ENCODE results near the gene RAB11FIP3. TPM values are rescaled to one million over a fixed set of nuclear protein-coding genes. Genes with fewer than 3 reads are reported as not detected.

The RAB11FIP3 gene
- total RNA-seq, 2 experiments from 2014 or later, result 29.0 to 51.2 TPM

DNA sequence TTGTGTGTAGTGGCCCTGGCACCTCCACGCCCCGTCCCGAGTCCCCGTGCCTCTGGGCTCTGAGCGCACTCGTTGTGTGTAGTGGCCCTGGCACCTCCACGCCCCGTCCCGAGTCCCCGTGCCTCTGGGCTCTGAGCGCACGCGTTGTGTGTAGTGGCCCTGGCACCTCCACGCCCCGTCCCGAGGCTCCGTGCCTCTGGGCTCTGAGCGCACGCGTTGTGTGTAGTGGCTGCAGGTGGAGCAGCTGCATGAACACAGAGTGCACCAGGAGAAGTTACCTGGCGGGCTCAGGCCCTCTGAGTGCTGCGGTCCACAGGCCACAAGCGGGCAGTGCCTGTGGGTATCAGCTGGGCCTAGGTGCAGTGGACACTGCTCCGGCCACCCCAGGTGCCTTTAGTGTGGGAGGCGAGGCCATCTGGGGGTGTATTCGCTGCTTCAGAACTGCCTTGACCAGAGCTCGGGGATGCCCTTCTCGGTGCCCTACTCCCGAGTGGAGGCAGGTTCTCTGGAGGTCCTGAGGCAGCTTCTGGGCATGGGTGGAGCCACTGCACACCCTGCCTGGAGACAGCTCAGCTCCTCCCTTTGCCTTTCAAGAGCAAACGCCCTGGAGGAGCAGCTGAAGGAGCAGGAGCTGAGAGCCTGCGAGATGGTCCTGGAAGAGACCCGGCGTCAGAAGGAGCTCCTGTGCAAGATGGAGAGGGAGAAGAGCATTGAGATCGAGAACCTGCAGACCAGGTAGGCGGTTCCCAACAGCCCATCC is 84.8 kb downstream of the RAB11FIP3 start:
- TF ChIP-seq EZH2phosphoT487 (IDR thresholded peaks at IDR 0.05; ENCODE audit: borderline replicate concordance, low read depth, low read length), result no peak
- TF ChIP-seq CTCF (conservative IDR thresholded peaks at IDR 0.05; ENCODE audit: low read length), result no peak
- no peaks in the 10 kb centered on the region for H3K36me3 ChIP-seq (ENCODE audit: insufficient read depth, low read length)
- BruUV-seq (replicated peaks), result no TSS peak
- H3K4me1 ChIP-seq (ENCODE audit: insufficient read depth, low read length, poor library complexity, severe bottlenecking), result no peaks in the 10 kb centered on the region
- no peaks in the 10 kb centered on the region for H3K9me3 ChIP-seq (ENCODE audit: low read length)
- H3K27ac ChIP-seq (ENCODE audit: low read depth, low read length, poor library complexity, severe bottlenecking), result no peak overlapping the region
- CTCF ChIA-PET (ENCODE audit: unreplicated experiment), result interaction anchor here (0.7 kb wide), 1 partner anchor 28 kb away, joined by 3 read pairs; no protein-coding TSS in a partner anchor
- H3K79me2 ChIP-seq (ENCODE audit: insufficient read depth, low read depth, low read length), result no peaks in the 10 kb centered on the region
- no peaks in the 10 kb centered on the region for H3K9me2 ChIP-seq (ENCODE audit: insufficient read depth, low read length)
- POLR2A ChIA-PET, result no interaction called here
- intact Hi-C loops (cut with micrococcal nuclease; ENCODE audit: unreplicated experiment), result no loop called here
- H2AFZ ChIP-seq (ENCODE audit: low read length), result no peak overlapping the region
- no peak overlapping the region for H3K4me3 ChIP-seq (ENCODE audit: low read depth, low read length, poor library complexity, severe bottlenecking)
- no peak overlapping the region for H3K4me2 ChIP-seq (ENCODE audit: low read length)
- DNase-seq (ENCODE audit: low spot score), result no peak
- H4K20me1 ChIP-seq (ENCODE audit: insufficient read depth, low read length), result no peaks in the 10 kb centered on the region

DNA sequence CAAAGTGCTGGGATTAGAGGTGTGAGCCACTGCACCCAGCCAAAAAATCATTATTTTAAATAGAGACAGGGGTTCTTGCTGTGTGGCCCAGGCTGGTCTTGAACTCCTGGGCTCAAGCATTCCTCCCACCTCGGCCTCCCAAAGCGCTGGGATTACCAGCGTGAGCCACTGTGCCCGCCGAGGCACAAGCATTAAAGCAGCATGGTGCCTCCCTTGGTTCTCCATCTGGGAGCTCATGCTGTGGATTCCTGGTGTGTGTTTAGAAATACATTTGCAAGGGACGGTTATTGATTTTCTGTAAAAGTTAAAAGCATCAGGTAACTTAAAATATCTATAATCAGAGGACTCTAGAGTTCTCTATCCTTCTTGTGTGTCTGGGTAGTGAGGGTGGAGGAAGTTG is 87.4 kb downstream of the RAB11FIP3 start:
- CTCF ChIA-PET (ENCODE audit: unreplicated experiment), result no interaction called here
- no peak for DNase-seq (ENCODE audit: low spot score)
- Histone ChIP-seq H3K36me3 (ENCODE audit: insufficient read depth, low read length) (no peaks in the 10 kb centered on the region), H4K20me1 (ENCODE audit: insufficient read depth, low read length) (no peaks in the 10 kb centered on the region), H3K4me1 (ENCODE audit: insufficient read depth, low read length, poor library complexity, severe bottlenecking) (no peaks in the 10 kb centered on the region), H3K4me3 (ENCODE audit: low read depth, low read length, poor library complexity, severe bottlenecking) (no peak overlapping the region), H3K27ac (ENCODE audit: low read depth, low read length, poor library complexity, severe bottlenecking) (no peak overlapping the region), H3K9me2 (ENCODE audit: insufficient read depth, low read length) (no peaks in the 10 kb centered on the region), H3K4me2 (ENCODE audit: low read length) (no peak overlapping the region), H3K79me2 (ENCODE audit: insufficient read depth, low read depth, low read length) (no peaks in the 10 kb centered on the region), H3K9me3 (ENCODE audit: low read length) (no peaks in the 10 kb centered on the region), H2AFZ (ENCODE audit: low read length) (no peak overlapping the region)
- intact Hi-C loops (cut with micrococcal nuclease; ENCODE audit: unreplicated experiment), result no loop called here
- BruUV-seq (replicated peaks), result no TSS peak
- POLR2A ChIA-PET, result no interaction called here
- no peak for TF ChIP-seq EZH2phosphoT487 (IDR thresholded peaks at IDR 0.05; ENCODE audit: borderline replicate concordance, low read depth, low read length)
- no peak for TF ChIP-seq CTCF (conservative IDR thresholded peaks at IDR 0.05; ENCODE audit: low read length)

DNA sequence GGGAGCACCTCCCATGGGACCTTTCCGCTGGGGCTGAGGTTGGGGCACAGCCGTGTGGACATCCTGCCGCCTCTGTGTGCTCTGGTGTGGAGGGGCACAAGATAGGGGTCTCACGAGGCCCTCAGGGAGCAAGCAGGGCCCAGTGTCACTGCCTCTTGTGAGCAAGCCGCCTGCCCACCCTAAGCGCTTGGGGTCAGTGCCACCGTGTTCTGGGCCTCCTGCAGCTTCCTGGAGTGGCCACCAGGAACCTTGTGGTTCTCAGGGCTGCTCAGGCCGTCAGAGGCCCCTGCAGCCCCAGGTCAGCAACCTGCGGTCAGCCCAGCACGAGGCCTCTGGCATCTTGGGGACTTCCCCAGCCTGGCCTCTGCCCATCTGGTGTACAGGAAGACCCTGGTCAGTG is 88.5 kb downstream of the RAB11FIP3 start:
- Histone ChIP-seq H3K27ac (ENCODE audit: low read depth, low read length, poor library complexity, severe bottlenecking) (no peak overlapping the region), H3K79me2 (ENCODE audit: insufficient read depth, low read depth, low read length) (no peaks in the 10 kb centered on the region), H3K36me3 (ENCODE audit: insufficient read depth, low read length) (no peaks in the 10 kb centered on the region), H3K4me2 (ENCODE audit: low read length) (no peak overlapping the region), H3K9me3 (ENCODE audit: low read length) (no peaks in the 10 kb centered on the region), H2AFZ (ENCODE audit: low read length) (no peak overlapping the region), H3K4me1 (ENCODE audit: insufficient read depth, low read length, poor library complexity, severe bottlenecking) (no peaks in the 10 kb centered on the region), H3K4me3 (ENCODE audit: low read depth, low read length, poor library complexity, severe bottlenecking) (no peak overlapping the region), H4K20me1 (ENCODE audit: insufficient read depth, low read length) (no peaks in the 10 kb centered on the region), H3K9me2 (ENCODE audit: insufficient read depth, low read length) (no peaks in the 10 kb centered on the region)
- CTCF ChIA-PET (ENCODE audit: unreplicated experiment), result no interaction called here
- no TSS peak for BruUV-seq (replicated peaks)
- POLR2A ChIA-PET, result no interaction called here
- intact Hi-C loops (cut with micrococcal nuclease; ENCODE audit: unreplicated experiment), result no loop called here
- TF ChIP-seq EZH2phosphoT487 (IDR thresholded peaks at IDR 0.05; ENCODE audit: borderline replicate concordance, low read depth, low read length) (no peak), CTCF (conservative IDR thresholded peaks at IDR 0.05; ENCODE audit: low read length) (no peak)
- DNase-seq (ENCODE audit: low spot score), result no peak

Measured in OCI-LY7 (cell line).